H1 (cell line): ENCODE data around the gene TNF. TPM values are rescaled to one million over a fixed set of nuclear protein-coding genes. Genes with fewer than 3 reads are reported as not detected.

Source experiments
- CTCF ChIA-PET: fragments of 300-600 bp; sonication (Branson Sonifier 250); formaldehyde crosslinking; loops from one replicate; lab custom pipeline; 2021; ENCODE audit not compliant: partially characterized antibody; lab: Charles Lee
- POLR2A ChIA-PET: fragments of 300-600 bp; sonication (Branson Sonifier 250); formaldehyde crosslinking; loops from one replicate; lab custom pipeline; 2021; ENCODE audit warnings: inconsistent platforms; ENCODE audit not compliant: partially characterized antibody; lab: Charles Lee
- DNase-seq, 2 experiments: peaks; one replicate each; pipeline versions ENCODE4 v3.0.0 to v3.0.0-alpha.2; 2010 to 2022; ENCODE audit warnings: low spot score in 2 of 2, low read depth in 1 of 2, mixed read lengths in 1 of 2
- FAIRE-seq: peaks from 2 replicates; lab custom pipeline; 2011; peaks lifted over from hg19 to GRCh38; lab: Jason Lieb, UNC
- H2AFZ ChIP-seq: 2 replicates; pipeline ENCODE4 v1.8.1; 2012; ENCODE audit warnings: low read length, inconsistent platforms
- H2AK5ac ChIP-seq: 2 replicates; pipeline ENCODE4 v1.6.1; 2013; ENCODE audit warnings: low read depth, low read length
- H2BK120ac ChIP-seq: replicated peaks from 2 replicates; pipeline ENCODE3; 2013; ENCODE audit warnings: low read depth, low read length, inconsistent platforms
- H2BK12ac ChIP-seq: 2 replicates; pipeline ENCODE4 v1.6.1; 2013; ENCODE audit warnings: low read depth, low read length
- H2BK15ac ChIP-seq: 2 replicates; pipeline ENCODE4 v1.6.1; 2013; ENCODE audit warnings: low read length
- H2BK20ac ChIP-seq: 2 replicates; pipeline ENCODE4 v1.6.1; 2013; ENCODE audit warnings: low read length
- H2BK5ac ChIP-seq: 2 replicates; pipeline ENCODE4 v1.6.1; 2013; ENCODE audit warnings: low read depth, low read length
- H3K14ac ChIP-seq: 2 replicates; pipeline ENCODE4 v1.6.1; 2013; ENCODE audit warnings: inconsistent platforms; ENCODE audit not compliant: insufficient read length
- H3K18ac ChIP-seq: 2 replicates; pipeline ENCODE4 v1.6.1; 2013; ENCODE audit warnings: low read length; ENCODE audit errors: extremely low read depth
- H3K23ac ChIP-seq: 2 replicates; pipeline ENCODE4 v1.6.1; 2013; ENCODE audit warnings: inconsistent platforms; ENCODE audit not compliant: insufficient read length
- H3K23me2 ChIP-seq: 2 replicates; pipeline ENCODE4 v1.6.1; 2013; ENCODE audit warnings: low read depth, low read length
- H3K27ac ChIP-seq: 2 replicates; pipeline ENCODE4 v1.6.1; 2011; ENCODE audit warnings: low read depth, low read length, inconsistent platforms
- H3K27me3 ChIP-seq, 4 experiments: replicated peaks in 1 of 4; 1 replicate in 1 of 4; 2 replicates in 3 of 4; pipeline versions ENCODE4 v1.6.1 to v1.8.1; 2011 to 2013; ENCODE audit warnings: low read length in 3 of 4, mild to moderate bottlenecking in 3 of 4, inconsistent platforms in 2 of 4, mixed read lengths in 2 of 4, moderate library complexity in 1 of 4; ENCODE audit not compliant: control insufficient read depth in 3 of 4, insufficient read depth in 3 of 4; ENCODE audit errors: extremely low read depth in 1 of 4
- H3K36me3 ChIP-seq, 4 experiments: 2 replicates each; pipeline versions ENCODE4 v1.6.1 to v1.8.1; 2011 to 2013; ENCODE audit warnings: mild to moderate bottlenecking in 4 of 4, low read length in 3 of 4, moderate library complexity in 2 of 4, control low read depth in 1 of 4, inconsistent platforms in 1 of 4; ENCODE audit not compliant: insufficient read depth in 4 of 4, control insufficient read depth in 2 of 4
- H3K4ac ChIP-seq: replicated peaks from 2 replicates; pipeline ENCODE3; 2013; ENCODE audit warnings: low read length, low read depth, mixed read lengths, inconsistent platforms; ENCODE audit not compliant: insufficient read length
- H3K4me1 ChIP-seq, 4 experiments: replicated peaks in 1 of 4; 1 replicate in 1 of 4; 2 replicates in 3 of 4; pipeline versions ENCODE4 v1.6.1 to v1.8.1; 2011 to 2013; ENCODE audit warnings: low read length in 3 of 4, inconsistent platforms in 2 of 4, mixed read lengths in 1 of 4; ENCODE audit not compliant: insufficient read depth in 4 of 4, control insufficient read depth in 3 of 4
- H3K4me2 ChIP-seq, 2 experiments: 2 replicates each; pipeline versions ENCODE4 v1.6.1 to v1.8.1; 2011 to 2013; ENCODE audit warnings: low read depth in 2 of 2, low read length in 2 of 2, control low read depth in 1 of 2, inconsistent platforms in 1 of 2, mild to moderate bottlenecking in 1 of 2; ENCODE audit not compliant: insufficient read depth in 1 of 2
- H3K4me3 ChIP-seq, 4 experiments: fragments of 200-600, 300-600 bp in 1 of 4; sonication (generic), shearing (Covaris generic), sonication (Bioruptor Twin) in 1 of 4; 2 replicates each; pipeline versions ENCODE4 v1.5.1 to v1.8.1; 2011 to 2016; ENCODE audit warnings: low read length in 4 of 4, low read depth in 3 of 4, control low read depth in 2 of 4, inconsistent platforms in 2 of 4, mild to moderate bottlenecking in 2 of 4, mixed read lengths in 1 of 4, moderate library complexity in 1 of 4; ENCODE audit not compliant: insufficient read depth in 2 of 4; ENCODE audit errors: extremely low read depth in 1 of 4
- H3K56ac ChIP-seq: replicated peaks from 2 replicates; pipeline ENCODE3; 2013; ENCODE audit warnings: low read depth, mild to moderate bottlenecking, mixed read lengths, low read length, inconsistent platforms; ENCODE audit not compliant: insufficient read length
- H3K79me1 ChIP-seq: 2 replicates; pipeline ENCODE4 v1.6.1; 2013; ENCODE audit warnings: low read depth, low read length, control low read depth
- H3K79me2 ChIP-seq, 2 experiments: 2 replicates each; pipeline versions ENCODE4 v1.6.1 to v1.8.1; 2012 to 2013; ENCODE audit warnings: low read length in 2 of 2, mild to moderate bottlenecking in 2 of 2, inconsistent platforms in 1 of 2; ENCODE audit not compliant: insufficient read depth in 2 of 2, control insufficient read depth in 1 of 2
- H3K9ac ChIP-seq, 4 experiments: replicated peaks in 1 of 4; 1 replicate in 1 of 4; 2 replicates in 3 of 4; pipeline versions ENCODE4 v1.6.1 to v1.8.1; 2011 to 2013; ENCODE audit warnings: low read depth in 3 of 4, low read length in 3 of 4, control low read depth in 2 of 4, mild to moderate bottlenecking in 2 of 4, moderate library complexity in 2 of 4, inconsistent platforms in 1 of 4; ENCODE audit errors: extremely low read depth in 1 of 4
- H3K9me3 ChIP-seq, 2 experiments: 2 replicates each; pipeline versions ENCODE4 v1.6.1 to v1.8.1; 2012 to 2013; ENCODE audit warnings: mild to moderate bottlenecking in 2 of 2, moderate library complexity in 2 of 2, control low read depth in 1 of 2, inconsistent platforms in 1 of 2, low read depth in 1 of 2, low read length in 1 of 2, mixed read lengths in 1 of 2; ENCODE audit not compliant: insufficient read depth in 2 of 2
- H4K20me1 ChIP-seq, 2 experiments: replicated peaks in 1 of 2; 2 replicates each; pipeline versions ENCODE3 to v1.8.1; 2011 to 2013; ENCODE audit warnings: inconsistent platforms in 2 of 2, low read length in 2 of 2, mild to moderate bottlenecking in 1 of 2; ENCODE audit not compliant: insufficient read depth in 2 of 2, control insufficient read depth in 1 of 2
- H4K5ac ChIP-seq: 2 replicates; pipeline ENCODE4 v1.6.1; 2013; ENCODE audit warnings: low read length, low read depth, mixed read lengths, inconsistent platforms; ENCODE audit not compliant: insufficient read length
- H4K8ac ChIP-seq: 2 replicates; pipeline ENCODE4 v1.8.0; 2013; ENCODE audit warnings: mild to moderate bottlenecking, moderate library complexity, low read length, inconsistent platforms; ENCODE audit not compliant: insufficient read depth; ENCODE audit errors: extremely low read depth
- H4K91ac ChIP-seq: replicated peaks from 2 replicates; pipeline ENCODE3; 2013; ENCODE audit warnings: low read length, mixed read lengths, inconsistent platforms; ENCODE audit not compliant: insufficient read length
- EP300 ChIP-seq, 2 experiments: IDR thresholded peaks; 1 replicate in 1 of 2; 2 replicates in 1 of 2; pipeline ENCODE4 v1.6.1; 2011 to 2012; ENCODE audit warnings: low read depth in 2 of 2, low read length in 2 of 2, mild to moderate bottlenecking in 2 of 2, borderline replicate concordance in 1 of 2, inconsistent platforms in 1 of 2, moderate library complexity in 1 of 2
- RAD21 ChIP-seq, 2 experiments: IDR thresholded peaks in 1 of 2; conservative IDR thresholded peaks in 1 of 2; 2 replicates each; pipeline ENCODE4 v1.6.1; 2011; ENCODE audit warnings: low read depth in 2 of 2, low read length in 2 of 2, improper control_type of control experiment in 1 of 2, inconsistent platforms in 1 of 2, mild to moderate bottlenecking in 1 of 2, moderate library complexity in 1 of 2
- SUZ12 ChIP-seq: fragments of 200-600 bp; sonication (generic); IDR thresholded peaks from 2 replicates; pipeline ENCODE4 v1.6.1; 2012; ENCODE audit warnings: mild to moderate bottlenecking, inconsistent platforms, low read length, moderate library complexity, mixed read lengths
- ZNF274 ChIP-seq: IDR thresholded peaks from 2 replicates; pipeline ENCODE4 v1.7.0; 2012; ENCODE audit warnings: low read length, borderline replicate concordance; ENCODE audit errors: extremely low read depth
- WGBS, 2 experiments: shearing (Covaris generic) in 1 of 2; methylation state at CpG; one replicate each; pipeline versions ENCODE4 v1.1.6 to v1.1.7; 2013 to 2015; ENCODE audit warnings: low lambda C conversion rate in 2 of 2, mixed read lengths in 2 of 2, inconsistent platforms in 1 of 2, low coverage in 1 of 2, missing lambda C conversion rate in 1 of 2; ENCODE audit not compliant: insufficient replicate concordance in 2 of 2, insufficient coverage in 1 of 2, insufficient read length in 1 of 2; ENCODE audit errors: extremely low coverage in 1 of 2, missing lambda C conversion rate in 1 of 2; 5-methylcytosine and 5-hydroxymethylcytosine counted together
- polyA plus RNA-seq, 7 experiments: library from polyadenylated mRNA; depleted of rRNA in 3 of 7; stranded (reverse) in 5 of 7; unstranded in 2 of 7; fragments of >200 nt in 5 of 7; fragments of 200-250 nt in 2 of 7; gene quantifications; 1 replicate in 5 of 7; 2 replicates in 1 of 7; 4 replicates in 1 of 7; pipeline versions ENCODE4 v1.2.1 to v1.2.3, GENCODE V29; 2011 to 2013; ENCODE audit warnings: missing spikeins in 2 of 7, mixed read lengths in 2 of 7
- total RNA-seq: library from RNA; stranded (reverse); fragmentation: NEBNext Ultra II Directional; extraction: Animal tissue kit (Norgen Biotek cat#: 25700); gene quantifications from 2 replicates; pipeline ENCODE4 v1.2.1, GENCODE V29; 2021

Gene TNF
- total and polyA plus RNA-seq, 2 of the 8 experiments (the other 6 are each of a cell fraction or from before 2014, with no cell fraction given), result not detected

GRCh38 chr6:31558318-31558625 is 17.1 kb upstream of the TNF start:
- no peak overlapping the region for H2BK15ac ChIP-seq
- H2BK12ac ChIP-seq, result no peak overlapping the region
- no peak overlapping the region for H2BK20ac ChIP-seq
- H3K27ac ChIP-seq, result no peak overlapping the region
- H3K4ac ChIP-seq, result no peak overlapping the region
- H3K27me3 ChIP-seq, result no peaks in the 10 kb centered on the region
- no peak overlapping the region for H4K5ac ChIP-seq
- POLR2A ChIA-PET, result interaction anchor here (2.2 to 10.9 kb wide), 4 partner anchors 9 to 20 kb away, joined by 10 to 110 read pairs (median 20); partner anchors contain the start of genes DDX39B, LTB and TNF
- 96% methylated on average over 5 of the region's 8 CpGs; no CpG with 5 or more reads in 1 of the 2 experiments for WGBS, 2 experiments
- no peak for FAIRE-seq
- no peak overlapping the region for H2BK120ac ChIP-seq
- no peak for DNase-seq
- H3K4me2 ChIP-seq, result no peak overlapping the region
- no peaks in the 10 kb centered on the region for H3K23me2 ChIP-seq
- H3K9me3 ChIP-seq, result no peaks in the 10 kb centered on the region
- H3K14ac ChIP-seq, result no peak overlapping the region
- H2AK5ac ChIP-seq, result no peak overlapping the region
- H3K23ac ChIP-seq, result no peak overlapping the region
- H3K4me3 ChIP-seq, result no peak overlapping the region
- no peaks in the 10 kb centered on the region for H3K4me1 ChIP-seq
- no peak overlapping the region for H4K91ac ChIP-seq
- no peak overlapping the region for H2BK5ac ChIP-seq
- H3K79me1 ChIP-seq, result no peaks in the 10 kb centered on the region
- no peak overlapping the region for H4K8ac ChIP-seq
- H3K79me2 ChIP-seq, result no peaks in the 10 kb centered on the region
- H3K18ac ChIP-seq, result no peak overlapping the region
- no peak overlapping the region for H2AFZ ChIP-seq
- no peaks in the 10 kb centered on the region for H4K20me1 ChIP-seq
- H3K36me3 ChIP-seq, result peaks cover 2 to 15% (median 5%) of the 10 kb centered on the region in 4 experiments; a peak in 5 of 8 replicates
- H3K56ac ChIP-seq, result no peak overlapping the region
- CTCF ChIA-PET, result interaction anchor here (2.1 to 24.7 kb wide), 4 partner anchors 22 to 43 kb away, joined by 6 to 613 read pairs (median 17); partner anchors contain the start of genes LST1, LTB and NCR3
- no peak for TF ChIP-seq ZNF274
- TF ChIP-seq EP300 (IDR thresholded peaks at IDR 0.05; ENCODE audit: borderline replicate concordance in 1 of 2, low read depth in 2 of 2, low read length in 2 of 2), result no peak
- no peak for TF ChIP-seq RAD21 (IDR thresholded peaks at IDR 0.05 in 1 of 2, conservative IDR thresholded peaks at IDR 0.05 in 1 of 2; ENCODE audit: low read depth in 2 of 2, low read length in 2 of 2)
- TF ChIP-seq SUZ12, result no peak
- no peak overlapping the region for H3K9ac ChIP-seq
